HCT116 (cell line): Measurements from ENCODE around the gene IFIT3. TPM values are rescaled to one million over a fixed set of nuclear protein-coding genes. Genes with fewer than 3 reads are reported as not detected.

Source experiments
- ATAC-seq: fragments of 200-7000 bp; cut with Tn5 transposase; 2 replicates; pipeline ENCODE4 v1.9.1; 2020; ENCODE audit warnings: mild to moderate bottlenecking, moderate library complexity
- BruUV-seq: library from RNA; stranded (reverse); fragments of 400-500 nt; replicated peaks from 2 replicates; lab custom pipeline; 2021; lab: Mats Ljungman, UMichigan
- CTCF ChIA-PET: fragments of 300-600 bp; sonication (Branson Sonifier 250); formaldehyde crosslinking; loops from one replicate; lab custom pipeline; 2021; ENCODE audit warnings: antibody characterized with exemption; lab: Charles Lee
- POLR2A ChIA-PET: fragments of 300-600, 350-600 bp; sonication (Branson Sonifier 250); formaldehyde crosslinking; loops from one replicate; lab custom pipeline; 2021; ENCODE audit warnings: antibody characterized with exemption; lab: Charles Lee
- RAD21 ChIA-PET, 2 experiments: fragments of 300-600 bp; sonication (Branson Sonifier 250); formaldehyde crosslinking; loops; one replicate each; lab custom pipeline; 2023; ENCODE audit warnings: low total read pairs in 2 of 2; ENCODE audit not compliant: uncharacterized antibody in 2 of 2, unreplicated experiment in 2 of 2, low non-redundant PET in 1 of 2; lab: Charles Lee
- DNase-seq: peaks from one replicate; pipeline ENCODE4 v3.0.0-alpha.2; 2010; ENCODE audit warnings: low read depth, low spot score
- H2AFZ ChIP-seq: fragments of 200-600 bp; shearing (Covaris generic), sonication (generic); 2 replicates; pipeline ENCODE4 v1.6.1; 2017; ENCODE audit warnings: low read depth, mixed run types, mixed read lengths, antibody characterized with exemption, low read length; ENCODE audit not compliant: poor library complexity, severe bottlenecking
- H3K27ac ChIP-seq: 2 replicates; pipeline ENCODE4 v1.5.1; 2012; ENCODE audit warnings: low read depth, low read length
- H3K27me3 ChIP-seq: fragments of 200-600 bp; sonication (generic); 2 replicates; pipeline ENCODE4 v1.6.1; 2016; ENCODE audit warnings: mixed run types, low read length, mixed read lengths; ENCODE audit not compliant: insufficient read depth
- H3K36me3 ChIP-seq, 2 experiments: fragments of 200-500 bp in 1 of 2; fragments of 200-600 bp in 1 of 2; sonication (Bioruptor generic) in 1 of 2; sonication (generic) in 1 of 2; 2 replicates each; pipeline versions ENCODE4 v1.5.1 to v1.6.1; 2014 to 2016; ENCODE audit warnings: low read length in 2 of 2, inconsistent platforms in 1 of 2, mixed read lengths in 1 of 2, mixed run types in 1 of 2; ENCODE audit not compliant: insufficient read depth in 2 of 2, control insufficient read depth in 1 of 2
- H3K4me1 ChIP-seq, 2 experiments: fragments of 200-600 bp in 1 of 2; sonication (generic) in 1 of 2; 2 replicates each; pipeline versions ENCODE4 v1.5.1 to v1.6.1; 2012 to 2017; ENCODE audit warnings: low read length in 2 of 2, inconsistent platforms in 1 of 2, mild to moderate bottlenecking in 1 of 2, mixed read lengths in 1 of 2, mixed run types in 1 of 2, moderate library complexity in 1 of 2; ENCODE audit not compliant: insufficient read depth in 2 of 2, control insufficient read depth in 1 of 2
- H3K4me2 ChIP-seq: fragments of 200-600 bp; sonication (generic); 2 replicates; pipeline ENCODE4 v1.6.1; 2017; ENCODE audit warnings: mixed run types, low read length, mixed read lengths
- H3K4me3 ChIP-seq, 2 experiments: fragments of 200-600 bp in 1 of 2; sonication (generic) in 1 of 2; replicated peaks in 1 of 2; 2 replicates each; pipeline ENCODE4 v1.5.1; 2011 to 2016; ENCODE audit warnings: low read length in 2 of 2, control low read depth in 1 of 2, low read depth in 1 of 2, mild to moderate bottlenecking in 1 of 2, mixed read lengths in 1 of 2, mixed run types in 1 of 2
- H3K79me2 ChIP-seq: fragments of 200-600 bp; sonication (generic); 2 replicates; pipeline ENCODE4 v1.6.1; 2017; ENCODE audit warnings: mild to moderate bottlenecking, mixed run types, low read length, moderate library complexity, mixed read lengths; ENCODE audit not compliant: insufficient read depth
- H3K9ac ChIP-seq: fragments of 200-600 bp; sonication (generic); 2 replicates; pipeline ENCODE4 v1.6.1; 2016; ENCODE audit warnings: low read length, mixed read lengths
- H3K9me2 ChIP-seq: fragments of 200-600 bp; sonication (generic), shearing (Covaris generic); 2 replicates; pipeline ENCODE4 v1.6.1; 2017; ENCODE audit warnings: mixed run types, mild to moderate bottlenecking, moderate library complexity; ENCODE audit not compliant: insufficient read depth
- H3K9me3 ChIP-seq, 2 experiments: fragments of 200-500 bp in 1 of 2; fragments of 200-600 bp in 1 of 2; sonication (Bioruptor generic) in 1 of 2; sonication (generic) in 1 of 2; 2 replicates each; pipeline ENCODE4 v1.6.1; 2014 to 2017; ENCODE audit warnings: low read length in 2 of 2, mixed read lengths in 2 of 2, inconsistent platforms in 1 of 2, low read depth in 1 of 2, mild to moderate bottlenecking in 1 of 2, mixed run types in 1 of 2, moderate library complexity in 1 of 2; ENCODE audit not compliant: control insufficient read depth in 1 of 2, insufficient read depth in 1 of 2
- H4K20me1 ChIP-seq: fragments of 200-600 bp; sonication (generic), shearing (Covaris generic); 2 replicates; pipeline ENCODE4 v1.6.1; 2017; ENCODE audit warnings: mixed run types, mild to moderate bottlenecking, moderate library complexity; ENCODE audit not compliant: insufficient read depth
- CBX3 ChIP-seq: IDR thresholded peaks from 2 replicates; pipeline ENCODE4 v1.6.1; 2012; ENCODE audit warnings: low read depth
- CEBPB ChIP-seq: IDR thresholded peaks from 2 replicates; pipeline ENCODE4 v1.6.1; 2012; ENCODE audit warnings: low read depth
- EGR1 ChIP-seq: IDR thresholded peaks from 2 replicates; pipeline ENCODE4 v1.6.1; 2012; ENCODE audit warnings: low read depth
- ELF1 ChIP-seq: IDR thresholded peaks from 2 replicates; pipeline ENCODE4 v1.6.1; 2012; ENCODE audit warnings: low read depth, borderline replicate concordance
- EZH2 ChIP-seq: fragments of 200-600 bp; sonication (generic); IDR thresholded peaks from 2 replicates; pipeline ENCODE4 v1.6.1; 2017; ENCODE audit warnings: antibody characterized with exemption, mixed run types
- EZH2phosphoT487 ChIP-seq: fragments of 200-600 bp; IDR thresholded peaks from 2 replicates; pipeline ENCODE4 v1.6.1; 2018; ENCODE audit warnings: antibody characterized with exemption, borderline replicate concordance
- FOSL1 ChIP-seq: IDR thresholded peaks from 2 replicates; pipeline ENCODE4 v1.6.1; 2012; ENCODE audit warnings: low read depth
- JUND ChIP-seq: IDR thresholded peaks from 2 replicates; pipeline ENCODE4 v1.6.1; 2012
- POLR2A ChIP-seq: IDR thresholded peaks from 2 replicates; pipeline ENCODE4 v1.7.0; 2011; ENCODE audit warnings: borderline replicate concordance; ENCODE audit not compliant: insufficient read depth, insufficient read length; ENCODE audit errors: extremely low read depth
- POLR2AphosphoS5 ChIP-seq: IDR thresholded peaks from 2 replicates; pipeline ENCODE4 v1.6.1; 2011; ENCODE audit warnings: mild to moderate bottlenecking, low read depth, low read length, moderate library complexity
- RAD21 ChIP-seq: IDR thresholded peaks from 2 replicates; pipeline ENCODE4 v1.6.1; 2012; ENCODE audit warnings: low read depth, mild to moderate bottlenecking
- SP1 ChIP-seq: IDR thresholded peaks from 2 replicates; pipeline ENCODE4 v1.6.1; 2012; ENCODE audit warnings: low read depth
- TCF7L2 ChIP-seq: IDR thresholded peaks from 2 replicates; pipeline ENCODE4 v1.7.0; 2011; ENCODE audit warnings: borderline replicate concordance, inconsistent platforms; ENCODE audit not compliant: insufficient read depth, insufficient read length; ENCODE audit errors: extremely low read depth
- ZFX ChIP-seq: fragments of 450-650 bp; IDR thresholded peaks from 2 replicates; pipeline ENCODE4 v1.6.1; 2017
- ZNF274 ChIP-seq: fragments of 200-500 bp; sonication (Bioruptor generic); IDR thresholded peaks from 2 replicates; pipeline ENCODE4 v1.6.1; 2014; ENCODE audit warnings: mild to moderate bottlenecking, low read depth, low read length, inconsistent platforms
- intact Hi-C: fragments of 100-400 bp; cut with micrococcal nuclease; formaldehyde crosslinking; loops from 2 replicates; pipeline ENCODE4 v1.10.0; 2022
- total RNA-seq: library from RNA; stranded (reverse); gene quantifications from one replicate; pipeline ENCODE4 v1.2.1, GENCODE V29; 2021; ENCODE audit not compliant: unreplicated experiment
- TF ChIP-seq, protein P1 (sequence below): IDR thresholded peaks from 2 replicates; pipeline ENCODE4 v1.6.1; 2012
- TF ChIP-seq, protein P2 (sequence below): IDR thresholded peaks from 2 replicates; pipeline ENCODE4 v1.6.1; 2011; ENCODE audit warnings: mild to moderate bottlenecking, low read length, moderate library complexity; ENCODE audit not compliant: insufficient replicate concordance; ENCODE audit errors: extremely low read depth
- TF ChIP-seq, protein P3 (sequence below): IDR thresholded peaks from 2 replicates; pipeline ENCODE4 v1.6.1; 2012

IFIT3 gene
- total RNA-seq, 1 experiment from 2014 or later, result 1.1 TPM

DNA sequence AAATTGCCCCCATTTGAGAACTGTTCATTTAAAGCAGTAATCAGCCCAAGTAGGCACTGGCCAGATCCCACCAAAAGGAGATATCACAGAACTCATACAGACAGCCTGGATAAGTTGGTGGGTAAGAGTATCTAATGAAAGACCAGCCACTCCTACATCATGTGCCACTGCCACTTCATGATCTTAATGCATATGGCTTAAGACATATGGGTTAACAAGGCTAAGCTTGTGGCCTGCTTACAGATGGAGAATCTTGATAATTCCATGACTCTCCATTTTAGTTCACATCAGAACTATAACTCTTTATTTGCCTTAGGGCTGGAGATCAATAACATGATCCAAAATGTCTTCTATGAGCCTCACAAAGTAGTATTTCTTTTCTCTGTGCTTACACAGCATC is 43.3 kb downstream of the IFIT3 start:
- Histone ChIP-seq H3K27me3 (no peaks in the 10 kb centered on the region), H2AFZ (no peak overlapping the region), H3K9me2 (no peaks in the 10 kb centered on the region), H3K9me3 (no peaks in the 10 kb centered on the region), H3K79me2 (no peaks in the 10 kb centered on the region), H3K4me2 (no peak overlapping the region), H3K4me3 (no peak overlapping the region), H3K9ac (no peak overlapping the region), H3K27ac (no peak overlapping the region), H4K20me1 (no peaks in the 10 kb centered on the region), H3K36me3 (no peaks in the 10 kb centered on the region), H3K4me1 (no peaks in the 10 kb centered on the region)
- TF ChIP-seq EZH2, result no peak
- TF ChIP-seq ZNF274, result no peak
- TF ChIP-seq EGR1, result no peak
- no peak for DNase-seq
- CTCF ChIA-PET, result no interaction called here
- POLR2A ChIA-PET, result no interaction called here
- RAD21 ChIA-PET, result no interaction called here
- intact Hi-C loops, result no loop called here
- no TSS peak for BruUV-seq
- no peak for ATAC-seq

DNA sequence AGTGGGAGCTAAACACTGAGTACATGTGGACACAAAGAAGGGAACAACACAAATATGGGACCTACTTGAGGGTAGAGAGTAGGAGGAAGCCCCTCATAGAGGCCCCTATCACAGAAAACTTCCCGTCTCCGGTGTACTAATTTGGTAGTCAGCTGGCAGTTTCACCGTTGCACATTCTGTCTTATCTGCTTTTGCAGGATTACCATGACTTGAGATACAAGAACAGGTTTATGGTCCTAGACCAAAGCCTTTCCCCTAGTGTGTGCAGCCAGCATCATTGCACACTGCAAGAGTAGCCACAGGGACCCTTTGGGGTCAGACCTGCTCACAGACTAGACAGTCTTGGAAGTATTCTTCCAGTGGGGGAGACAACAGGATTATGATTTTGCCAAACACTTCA is 44.2 kb downstream of the IFIT3 start:
- Histone ChIP-seq H3K9ac (no peak overlapping the region), H3K27ac (no peak overlapping the region), H2AFZ (no peak overlapping the region), H3K36me3 (no peaks in the 10 kb centered on the region), H3K27me3 (no peaks in the 10 kb centered on the region), H3K4me3 (no peak overlapping the region), H3K4me1 (no peaks in the 10 kb centered on the region), H3K9me3 (no peaks in the 10 kb centered on the region), H3K9me2 (no peaks in the 10 kb centered on the region), H3K79me2 (no peaks in the 10 kb centered on the region), H4K20me1 (no peaks in the 10 kb centered on the region), H3K4me2 (no peak overlapping the region)
- DNase-seq, result no peak
- ATAC-seq, result no peak
- ChIA-PET POLR2A (no interaction called here), RAD21 (no interaction called here), CTCF (no interaction called here)
- intact Hi-C loops, result no loop called here
- TF ChIP-seq EGR1, result no peak
- TF ChIP-seq, protein P1, sequence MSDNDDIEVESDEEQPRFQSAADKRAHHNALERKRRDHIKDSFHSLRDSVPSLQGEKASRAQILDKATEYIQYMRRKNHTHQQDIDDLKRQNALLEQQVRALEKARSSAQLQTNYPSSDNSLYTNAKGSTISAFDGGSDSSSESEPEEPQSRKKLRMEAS, result no peak
- no peak for TF ChIP-seq ZFX
- TF ChIP-seq EZH2phosphoT487, result no peak
- TF ChIP-seq RAD21, result no peak
- no peak for TF ChIP-seq TCF7L2
- TF ChIP-seq CBX3, result no peak
- TF ChIP-seq, protein P2, sequence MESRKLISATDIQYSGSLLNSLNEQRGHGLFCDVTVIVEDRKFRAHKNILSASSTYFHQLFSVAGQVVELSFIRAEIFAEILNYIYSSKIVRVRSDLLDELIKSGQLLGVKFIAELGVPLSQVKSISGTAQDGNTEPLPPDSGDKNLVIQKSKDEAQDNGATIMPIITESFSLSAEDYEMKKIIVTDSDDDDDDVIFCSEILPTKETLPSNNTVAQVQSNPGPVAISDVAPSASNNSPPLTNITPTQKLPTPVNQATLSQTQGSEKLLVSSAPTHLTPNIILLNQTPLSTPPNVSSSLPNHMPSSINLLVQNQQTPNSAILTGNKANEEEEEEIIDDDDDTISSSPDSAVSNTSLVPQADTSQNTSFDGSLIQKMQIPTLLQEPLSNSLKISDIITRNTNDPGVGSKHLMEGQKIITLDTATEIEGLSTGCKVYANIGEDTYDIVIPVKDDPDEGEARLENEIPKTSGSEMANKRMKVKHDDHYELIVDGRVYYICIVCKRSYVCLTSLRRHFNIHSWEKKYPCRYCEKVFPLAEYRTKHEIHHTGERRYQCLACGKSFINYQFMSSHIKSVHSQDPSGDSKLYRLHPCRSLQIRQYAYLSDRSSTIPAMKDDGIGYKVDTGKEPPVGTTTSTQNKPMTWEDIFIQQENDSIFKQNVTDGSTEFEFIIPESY, result no peak
- no peak for TF ChIP-seq POLR2AphosphoS5
- no peak for TF ChIP-seq FOSL1
- no peak for TF ChIP-seq JUND
- TF ChIP-seq POLR2A, result no peak
- no peak for TF ChIP-seq ELF1
- no peak for TF ChIP-seq SP1
- TF ChIP-seq CEBPB, result no peak
- TF ChIP-seq, protein P3, sequence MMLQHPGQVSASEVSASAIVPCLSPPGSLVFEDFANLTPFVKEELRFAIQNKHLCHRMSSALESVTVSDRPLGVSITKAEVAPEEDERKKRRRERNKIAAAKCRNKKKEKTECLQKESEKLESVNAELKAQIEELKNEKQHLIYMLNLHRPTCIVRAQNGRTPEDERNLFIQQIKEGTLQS, result no peak
- no TSS peak for BruUV-seq
